NK-92 treated with Interleukin-12 subunit alpha and Interleukin-12 subunit beta, amount 100 ng/mL, for 24 hours (cell line): ENCODE measurements around the gene NDFIP2.
A peak's percentile ranks its signal among the peaks of the same experiment; 100 is the strongest.

Source experiments
- DNase-seq: peaks from one replicate; lab custom pipeline; 2025; lab: John Stamatoyannopoulos, UW

The NDFIP2 gene

GRCh38 chr13:79497064-79497463 lies 16.1 kb downstream of the NDFIP2 start:
- DNase-seq: no peak

GRCh38 chr13:79497852-79498251 lies 16.9 kb downstream of the NDFIP2 start:
- no peak for DNase-seq

- DNase-seq: no peak
Observed at GRCh38 chr13:79500829-79501228, 19.9 kb downstream of the NDFIP2 start.

- no peak for DNase-seq
Observed at GRCh38 chr13:79501538-79502232, 20.7 kb downstream of the NDFIP2 start.

- DNase-seq: no peak
Observed at GRCh38 chr13:79502859-79503468, 22.0 kb downstream of the NDFIP2 start.

GRCh38 chr13:79503473-79504017 lies 22.6 kb downstream of the NDFIP2 start:
- DNase-seq: no peak

- no peak for DNase-seq
Observed at GRCh38 chr13:79508224-79508961, 27.4 kb downstream of the NDFIP2 start.

GRCh38 chr13:79511611-79512010 lies 30.7 kb downstream of the NDFIP2 start:
- no peak for DNase-seq

GRCh38 chr13:79512950-79513349 lies 32.0 kb downstream of the NDFIP2 start:
- DNase-seq: no peak

GRCh38 chr13:79516595-79516994 lies 35.6 kb downstream of the NDFIP2 start:
- DNase-seq: no peak

GRCh38 chr13:79519255-79519654 lies 38.3 kb downstream of the NDFIP2 start:
- no peak for DNase-seq

- peak; percentile 22 for DNase-seq
Observed at GRCh38 chr13:79522583-79522982, 41.6 kb downstream of the NDFIP2 start.

- no peak for DNase-seq
Observed at GRCh38 chr13:79525064-79525857, 44.3 kb downstream of the NDFIP2 start.

GRCh38 chr13:79527698-79528097 lies 46.7 kb downstream of the NDFIP2 start:
- DNase-seq: no peak

GRCh38 chr13:79528356-79528755 lies 47.4 kb downstream of the NDFIP2 start:
- no peak for DNase-seq

- no peak for DNase-seq
Observed at GRCh38 chr13:79528759-79529191, 47.8 kb downstream of the NDFIP2 start.

GRCh38 chr13:79529817-79530216 lies 48.9 kb downstream of the NDFIP2 start:
- DNase-seq: no peak

GRCh38 chr13:79530270-79530669 lies 49.3 kb downstream of the NDFIP2 start:
- no peak for DNase-seq

- no peak for DNase-seq
Observed at GRCh38 chr13:79531542-79532254, 50.7 kb downstream of the NDFIP2 start.

- no peak for DNase-seq
Observed at GRCh38 chr13:79532576-79532975, 51.6 kb downstream of the NDFIP2 start.

GRCh38 chr13:79533781-79534400 lies 52.9 kb downstream of the NDFIP2 start:
- DNase-seq: no peak
